DOHH2 (cell line): Measurements from ENCODE around the gene CORO1C.

Source experiments
- CTCF ChIP-seq: fragments of 200-600 bp; sonication (generic); IDR thresholded peaks from one replicate; pipeline ENCODE4 v1.5.1; 2014; ENCODE audit warnings: antibody characterized with exemption, mild to moderate bottlenecking, low read depth, low read length; ENCODE audit not compliant: poor library complexity, severe bottlenecking
- EZH2phosphoT487 ChIP-seq: fragments of 200-600 bp; sonication (generic); IDR thresholded peaks from 2 replicates; pipeline ENCODE4 v1.6.1; 2017; ENCODE audit warnings: borderline replicate concordance, mild to moderate bottlenecking, antibody characterized with exemption, low read length, moderate library complexity, mixed read lengths

- TF ChIP-seq CTCF (no peak), EZH2phosphoT487 (no peak)
Measured at GRCh38 chr12:108779998-108780688, 48.8 kb upstream of the CORO1C start.
